WTC11 (cell line): ENCODE measurements around the gene VCL. TPM values are rescaled to one million over a fixed set of nuclear protein-coding genes. Genes with fewer than 3 reads are reported as not detected.

ENCODE experiments used
- ATAC-seq: fragments of 200-7000 bp; cut with Tn5 transposase; 2 replicates; pipeline ENCODE4 v1.10.0; 2021; ENCODE audit warnings: mild to moderate bottlenecking, moderate library complexity
- CTCF ChIA-PET: fragments of 300-600 bp; sonication (Branson Sonifier 250); formaldehyde crosslinking; loops from one replicate; lab custom pipeline; 2021; ENCODE audit warnings: antibody characterized with exemption; lab: Charles Lee
- POLR2A ChIA-PET: fragments of 350-600 bp; sonication (Branson Sonifier 250); formaldehyde crosslinking; loops from one replicate; lab custom pipeline; 2021; ENCODE audit warnings: antibody characterized with exemption; lab: Charles Lee
- DNase-seq: peaks from one replicate; pipeline ENCODE4 v3.0.0; 2021; ENCODE audit warnings: low spot score
- H3K27ac Mint-ChIP-seq: 2 replicates; pipeline ENCODE4 v1.8.0; 2021; ENCODE audit warnings: mixed read lengths
- H3K27me3 Mint-ChIP-seq: 2 replicates; pipeline ENCODE4 v1.8.0; 2021; ENCODE audit warnings: low read depth, mild to moderate bottlenecking, moderate library complexity, mixed read lengths
- H3K36me3 Mint-ChIP-seq: 2 replicates; pipeline ENCODE4 v1.8.0; 2021; ENCODE audit warnings: mixed read lengths
- H3K4me1 Mint-ChIP-seq: 2 replicates; pipeline ENCODE4 v1.8.0; 2022; ENCODE audit warnings: mixed read lengths
- H3K4me3 Mint-ChIP-seq: 2 replicates; pipeline ENCODE4 v1.8.0; 2021; ENCODE audit warnings: mild to moderate bottlenecking, moderate library complexity, mixed read lengths
- H3K9me3 Mint-ChIP-seq: 2 replicates; pipeline ENCODE4 v1.8.0; 2021; ENCODE audit warnings: mixed read lengths
- CBFB ChIP-seq: sonication (generic); formaldehyde crosslinking; IDR thresholded peaks from 2 replicates; pipeline ENCODE4 v1.8.1; 2022; ENCODE audit warnings: mild to moderate bottlenecking, low read depth, missing genetic modification reagents
- ELF4 ChIP-seq: sonication (generic); formaldehyde crosslinking; IDR thresholded peaks from 2 replicates; pipeline ENCODE4 v1.8.1; 2022; ENCODE audit warnings: low read depth, mild to moderate bottlenecking, moderate library complexity, missing genetic modification reagents
- FOXJ3 ChIP-seq: sonication (generic); formaldehyde crosslinking; IDR thresholded peaks from 2 replicates; pipeline ENCODE4 v1.9.0; 2021; ENCODE audit warnings: missing genetic modification reagents, mild to moderate bottlenecking, borderline replicate concordance
- FOXP1 ChIP-seq: sonication (generic); formaldehyde crosslinking; IDR thresholded peaks from 2 replicates; pipeline ENCODE4 v1.8.0; 2022; ENCODE audit warnings: missing genetic modification reagents, mild to moderate bottlenecking, moderate library complexity, borderline replicate concordance
- GRHL2 ChIP-seq: fragments of 250-450 bp; sonication (Bioruptor Pico); IDR thresholded peaks from 2 replicates; pipeline ENCODE4 v1.8.0; 2022; ENCODE audit warnings: mild to moderate bottlenecking, moderate library complexity; ENCODE audit not compliant: insufficient replicate concordance, severe bottlenecking
- JAZF1 ChIP-seq: fragments of 250-450 bp; sonication (Bioruptor Pico); IDR thresholded peaks from 2 replicates; pipeline ENCODE4 v1.9.0; 2021; ENCODE audit warnings: moderate library complexity, mild to moderate bottlenecking, inconsistent platforms
- KAT7 ChIP-seq: sonication (generic); formaldehyde crosslinking; IDR thresholded peaks from 2 replicates; pipeline ENCODE4 v1.8.1; 2023; ENCODE audit warnings: missing genetic modification reagents, mild to moderate bottlenecking, borderline replicate concordance
- MYBL2 ChIP-seq: sonication (generic); formaldehyde crosslinking; IDR thresholded peaks from 2 replicates; pipeline ENCODE4 v1.8.1; 2023; ENCODE audit warnings: mild to moderate bottlenecking, moderate library complexity, missing genetic modification reagents
- NFE2L1 ChIP-seq: sonication (generic); formaldehyde crosslinking; IDR thresholded peaks from 2 replicates; pipeline ENCODE4 v1.8.1; 2023; ENCODE audit warnings: missing genetic modification reagents
- NR2C2 ChIP-seq: sonication (generic); formaldehyde crosslinking; IDR thresholded peaks from 2 replicates; pipeline ENCODE4 v1.8.0; 2022; ENCODE audit warnings: mild to moderate bottlenecking, missing genetic modification reagents
- RELA ChIP-seq: sonication (generic); formaldehyde crosslinking; IDR thresholded peaks from 2 replicates; pipeline ENCODE4 v1.8.1; 2022; ENCODE audit warnings: missing genetic modification reagents, mild to moderate bottlenecking, borderline replicate concordance
- SMAD3 ChIP-seq: sonication (generic); formaldehyde crosslinking; IDR thresholded peaks from 2 replicates; pipeline ENCODE4 v1.8.0; 2022; ENCODE audit warnings: missing genetic modification reagents, mild to moderate bottlenecking, borderline replicate concordance
- TEAD1 ChIP-seq: sonication (generic); formaldehyde crosslinking; IDR thresholded peaks from 2 replicates; pipeline ENCODE4 v1.8.0; 2022; ENCODE audit warnings: mild to moderate bottlenecking, missing genetic modification reagents
- ZNF263 ChIP-seq: sonication (generic); formaldehyde crosslinking; IDR thresholded peaks from 2 replicates; pipeline ENCODE4 v1.8.1; 2022; ENCODE audit warnings: low read depth, mild to moderate bottlenecking, moderate library complexity, missing genetic modification reagents
- ZNF416 ChIP-seq: fragments of 250-450 bp; sonication (Bioruptor Pico); IDR thresholded peaks from 2 replicates; pipeline ENCODE4 v1.9.0; 2021; ENCODE audit warnings: mild to moderate bottlenecking, inconsistent platforms
- total RNA-seq: library from RNA; stranded (reverse); gene quantifications from 3 replicates; pipeline ENCODE4 v1.2.3, GENCODE V29; 2021
- TF ChIP-seq, protein P1 (sequence below): sonication (generic); formaldehyde crosslinking; IDR thresholded peaks from 2 replicates; pipeline ENCODE4 v1.8.1; 2022; ENCODE audit warnings: mild to moderate bottlenecking, moderate library complexity, missing genetic modification reagents
- TF ChIP-seq, protein P2 (sequence below): fragments of 250-450 bp; sonication (Bioruptor Pico); IDR thresholded peaks from 2 replicates; pipeline ENCODE4 v1.9.0; 2021; ENCODE audit warnings: mild to moderate bottlenecking, borderline replicate concordance
- TF ChIP-seq, protein P3 (sequence below): sonication (generic); formaldehyde crosslinking; IDR thresholded peaks from 2 replicates; pipeline ENCODE4 v1.8.0; 2022; ENCODE audit warnings: mild to moderate bottlenecking, missing genetic modification reagents
- TF ChIP-seq, protein P4 (sequence below): sonication (generic); formaldehyde crosslinking; IDR thresholded peaks from 2 replicates; pipeline ENCODE4 v1.8.0; 2022; ENCODE audit warnings: mild to moderate bottlenecking, missing genetic modification reagents
- TF ChIP-seq, protein P5 (sequence below): fragments of 250-450 bp; sonication (Bioruptor Pico); IDR thresholded peaks from 2 replicates; pipeline ENCODE4 v1.9.0; 2021; ENCODE audit warnings: mild to moderate bottlenecking
- TF ChIP-seq, protein P6 (sequence below): sonication (generic); formaldehyde crosslinking; conservative IDR thresholded peaks from 2 replicates; pipeline ENCODE4 v1.8.1; 2022; ENCODE audit warnings: mild to moderate bottlenecking, missing genetic modification reagents
- TF ChIP-seq, protein P7 (sequence below): sonication (generic); formaldehyde crosslinking; IDR thresholded peaks from 2 replicates; pipeline ENCODE4 v1.8.1; 2023; ENCODE audit warnings: mild to moderate bottlenecking, missing genetic modification reagents

VCL gene
- total RNA-seq, 1 experiment from 2014 or later, result 225 TPM

DNA sequence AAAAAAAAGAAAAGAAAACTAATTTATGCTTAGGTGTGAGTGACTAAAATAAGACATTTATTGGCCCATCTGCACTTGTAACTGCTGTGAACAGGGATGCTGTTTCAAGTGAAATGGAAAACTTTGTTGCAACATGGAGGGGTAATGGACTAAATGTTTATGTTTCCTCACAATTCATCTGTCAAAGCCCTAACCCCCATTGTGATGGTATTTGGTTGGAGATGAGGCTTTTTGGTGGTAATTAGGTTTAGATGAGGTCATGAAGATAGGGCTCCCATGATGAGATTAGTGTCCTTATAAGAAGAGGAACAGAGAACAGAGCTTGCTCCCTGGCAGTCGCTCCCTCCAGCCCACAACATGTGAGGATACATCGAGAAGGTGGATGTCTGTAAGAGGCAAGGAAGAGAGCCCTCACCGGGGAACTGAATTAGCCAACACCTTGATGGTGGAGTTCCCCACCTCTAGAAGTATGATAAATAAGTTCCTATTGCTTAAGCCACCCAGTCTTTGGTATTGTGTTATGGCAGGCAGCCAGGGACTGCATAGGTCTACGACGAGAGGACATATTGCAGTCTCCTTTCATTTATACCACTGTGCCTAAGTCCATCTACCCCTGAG is 28.6 kb upstream of the VCL start (continued):
- TF ChIP-seq, protein P1, sequence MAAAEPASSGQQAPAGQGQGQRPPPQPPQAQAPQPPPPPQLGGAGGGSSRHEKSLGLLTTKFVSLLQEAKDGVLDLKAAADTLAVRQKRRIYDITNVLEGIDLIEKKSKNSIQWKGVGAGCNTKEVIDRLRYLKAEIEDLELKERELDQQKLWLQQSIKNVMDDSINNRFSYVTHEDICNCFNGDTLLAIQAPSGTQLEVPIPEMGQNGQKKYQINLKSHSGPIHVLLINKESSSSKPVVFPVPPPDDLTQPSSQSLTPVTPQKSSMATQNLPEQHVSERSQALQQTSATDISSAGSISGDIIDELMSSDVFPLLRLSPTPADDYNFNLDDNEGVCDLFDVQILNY (CRISPR knock-in tag), result no peak
- TF ChIP-seq KAT7 (no peak), NR2C2 (CRISPR knock-in tag) (no peak), SMAD3 (no peak), NFE2L1 (CRISPR knock-in tag) (no peak), FOXP1 (no peak), CBFB (no peak), ZNF416 (CRISPR knock-in tag) (no peak), JAZF1 (CRISPR knock-in tag) (no peak)
- TF ChIP-seq, protein P2, sequence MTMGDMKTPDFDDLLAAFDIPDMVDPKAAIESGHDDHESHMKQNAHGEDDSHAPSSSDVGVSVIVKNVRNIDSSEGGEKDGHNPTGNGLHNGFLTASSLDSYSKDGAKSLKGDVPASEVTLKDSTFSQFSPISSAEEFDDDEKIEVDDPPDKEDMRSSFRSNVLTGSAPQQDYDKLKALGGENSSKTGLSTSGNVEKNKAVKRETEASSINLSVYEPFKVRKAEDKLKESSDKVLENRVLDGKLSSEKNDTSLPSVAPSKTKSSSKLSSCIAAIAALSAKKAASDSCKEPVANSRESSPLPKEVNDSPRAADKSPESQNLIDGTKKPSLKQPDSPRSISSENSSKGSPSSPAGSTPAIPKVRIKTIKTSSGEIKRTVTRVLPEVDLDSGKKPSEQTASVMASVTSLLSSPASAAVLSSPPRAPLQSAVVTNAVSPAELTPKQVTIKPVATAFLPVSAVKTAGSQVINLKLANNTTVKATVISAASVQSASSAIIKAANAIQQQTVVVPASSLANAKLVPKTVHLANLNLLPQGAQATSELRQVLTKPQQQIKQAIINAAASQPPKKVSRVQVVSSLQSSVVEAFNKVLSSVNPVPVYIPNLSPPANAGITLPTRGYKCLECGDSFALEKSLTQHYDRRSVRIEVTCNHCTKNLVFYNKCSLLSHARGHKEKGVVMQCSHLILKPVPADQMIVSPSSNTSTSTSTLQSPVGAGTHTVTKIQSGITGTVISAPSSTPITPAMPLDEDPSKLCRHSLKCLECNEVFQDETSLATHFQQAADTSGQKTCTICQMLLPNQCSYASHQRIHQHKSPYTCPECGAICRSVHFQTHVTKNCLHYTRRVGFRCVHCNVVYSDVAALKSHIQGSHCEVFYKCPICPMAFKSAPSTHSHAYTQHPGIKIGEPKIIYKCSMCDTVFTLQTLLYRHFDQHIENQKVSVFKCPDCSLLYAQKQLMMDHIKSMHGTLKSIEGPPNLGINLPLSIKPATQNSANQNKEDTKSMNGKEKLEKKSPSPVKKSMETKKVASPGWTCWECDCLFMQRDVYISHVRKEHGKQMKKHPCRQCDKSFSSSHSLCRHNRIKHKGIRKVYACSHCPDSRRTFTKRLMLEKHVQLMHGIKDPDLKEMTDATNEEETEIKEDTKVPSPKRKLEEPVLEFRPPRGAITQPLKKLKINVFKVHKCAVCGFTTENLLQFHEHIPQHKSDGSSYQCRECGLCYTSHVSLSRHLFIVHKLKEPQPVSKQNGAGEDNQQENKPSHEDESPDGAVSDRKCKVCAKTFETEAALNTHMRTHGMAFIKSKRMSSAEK (CRISPR knock-in tag), result no peak
- TF ChIP-seq, protein P3, sequence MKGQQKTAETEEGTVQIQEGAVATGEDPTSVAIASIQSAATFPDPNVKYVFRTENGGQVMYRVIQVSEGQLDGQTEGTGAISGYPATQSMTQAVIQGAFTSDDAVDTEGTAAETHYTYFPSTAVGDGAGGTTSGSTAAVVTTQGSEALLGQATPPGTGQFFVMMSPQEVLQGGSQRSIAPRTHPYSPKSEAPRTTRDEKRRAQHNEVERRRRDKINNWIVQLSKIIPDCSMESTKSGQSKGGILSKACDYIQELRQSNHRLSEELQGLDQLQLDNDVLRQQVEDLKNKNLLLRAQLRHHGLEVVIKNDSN (CRISPR knock-in tag), result no peak
- TF ChIP-seq, protein P4, sequence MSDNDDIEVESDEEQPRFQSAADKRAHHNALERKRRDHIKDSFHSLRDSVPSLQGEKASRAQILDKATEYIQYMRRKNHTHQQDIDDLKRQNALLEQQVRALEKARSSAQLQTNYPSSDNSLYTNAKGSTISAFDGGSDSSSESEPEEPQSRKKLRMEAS, result no peak
- TF ChIP-seq, protein P5, sequence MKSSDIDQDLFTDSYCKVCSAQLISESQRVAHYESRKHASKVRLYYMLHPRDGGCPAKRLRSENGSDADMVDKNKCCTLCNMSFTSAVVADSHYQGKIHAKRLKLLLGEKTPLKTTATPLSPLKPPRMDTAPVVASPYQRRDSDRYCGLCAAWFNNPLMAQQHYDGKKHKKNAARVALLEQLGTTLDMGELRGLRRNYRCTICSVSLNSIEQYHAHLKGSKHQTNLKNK (CRISPR knock-in tag), result no peak

DNA sequence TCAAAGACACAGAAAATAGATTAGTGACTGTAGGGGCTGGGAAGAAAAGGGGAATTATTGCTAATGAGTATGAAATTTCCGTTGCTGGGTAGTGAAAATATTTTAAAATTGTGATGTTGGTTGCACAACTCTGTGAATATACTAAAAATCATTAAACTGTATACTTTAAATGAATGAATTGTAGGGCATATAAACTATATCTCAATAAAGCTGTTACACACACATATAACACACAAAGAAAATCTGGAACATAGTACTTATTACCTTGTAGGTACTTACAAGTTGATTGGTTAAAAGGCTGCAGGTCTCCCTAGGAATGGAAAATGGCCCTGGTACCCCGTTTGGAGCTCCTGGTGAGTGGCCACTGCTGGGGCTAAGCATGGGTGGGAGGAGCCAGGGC is 27.1 kb upstream of the VCL start:
- TF ChIP-seq FOXJ3 (CRISPR knock-in tag) (no peak), RELA (CRISPR knock-in tag) (no peak), NFE2L1 (CRISPR knock-in tag) (no peak), MYBL2 (CRISPR knock-in tag) (no peak), ELF4 (CRISPR knock-in tag) (no peak), ZNF416 (CRISPR knock-in tag) (no peak), TEAD1 (CRISPR knock-in tag) (no peak), GRHL2 (no peak), ZNF263 (CRISPR knock-in tag) (no peak)
- TF ChIP-seq, protein P6, sequence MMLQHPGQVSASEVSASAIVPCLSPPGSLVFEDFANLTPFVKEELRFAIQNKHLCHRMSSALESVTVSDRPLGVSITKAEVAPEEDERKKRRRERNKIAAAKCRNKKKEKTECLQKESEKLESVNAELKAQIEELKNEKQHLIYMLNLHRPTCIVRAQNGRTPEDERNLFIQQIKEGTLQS, result no peak
- TF ChIP-seq, protein P7, sequence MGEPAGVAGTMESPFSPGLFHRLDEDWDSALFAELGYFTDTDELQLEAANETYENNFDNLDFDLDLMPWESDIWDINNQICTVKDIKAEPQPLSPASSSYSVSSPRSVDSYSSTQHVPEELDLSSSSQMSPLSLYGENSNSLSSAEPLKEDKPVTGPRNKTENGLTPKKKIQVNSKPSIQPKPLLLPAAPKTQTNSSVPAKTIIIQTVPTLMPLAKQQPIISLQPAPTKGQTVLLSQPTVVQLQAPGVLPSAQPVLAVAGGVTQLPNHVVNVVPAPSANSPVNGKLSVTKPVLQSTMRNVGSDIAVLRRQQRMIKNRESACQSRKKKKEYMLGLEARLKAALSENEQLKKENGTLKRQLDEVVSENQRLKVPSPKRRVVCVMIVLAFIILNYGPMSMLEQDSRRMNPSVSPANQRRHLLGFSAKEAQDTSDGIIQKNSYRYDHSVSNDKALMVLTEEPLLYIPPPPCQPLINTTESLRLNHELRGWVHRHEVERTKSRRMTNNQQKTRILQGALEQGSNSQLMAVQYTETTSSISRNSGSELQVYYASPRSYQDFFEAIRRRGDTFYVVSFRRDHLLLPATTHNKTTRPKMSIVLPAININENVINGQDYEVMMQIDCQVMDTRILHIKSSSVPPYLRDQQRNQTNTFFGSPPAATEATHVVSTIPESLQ (CRISPR knock-in tag), result no peak
- no peak overlapping the region for H3K4me3 Mint-ChIP-seq
- peaks cover 9% of the 10 kb centered on the region for H3K9me3 Mint-ChIP-seq
- CTCF ChIA-PET, result no interaction called here
- H3K27me3 Mint-ChIP-seq, result no peaks in the 10 kb centered on the region
- H3K36me3 Mint-ChIP-seq, result peaks cover 2% of the 10 kb centered on the region; the same call in 1 of the 2 replicates
- no peak overlapping the region for H3K27ac Mint-ChIP-seq
- ATAC-seq (no peak), DNase-seq (no peak)
- H3K4me1 Mint-ChIP-seq, result peaks cover 53% of the 10 kb centered on the region
- POLR2A ChIA-PET, result no interaction called here
